ENCODE data around the gene TGFBR3L. TPM values are rescaled to one million over a fixed set of nuclear protein-coding genes. Genes with fewer than 3 reads are reported as not detected.
"Not testable (repeated sequence)": the region's sequence is repeated elsewhere in the genome, so short reads cannot be mapped to it uniquely, and the experiment has no call there.

Gene TGFBR3L
- total and polyA plus RNA-seq, 2 experiments from 2014 or later: 1.7 to 7.0 TPM

GRCh38 chr19:7918062-7918614, 3.5 kb downstream of the TGFBR3L start:
- H3K27me3 Mint-ChIP-seq (ENCODE audit: insufficient read depth, low read depth, poor library complexity): peaks cover 49% of the 10 kb centered on the region
- TF ChIP-seq CTCF (conservative IDR thresholded peaks at IDR 0.05; ENCODE audit: low read depth in 2 of 2): peak in 1 of 2 experiments; percentile 5; a peak in 1 of 4 replicates
- not testable (repeated sequence) for H3K79me2 ChIP-seq (replicated peaks; ENCODE audit: insufficient read depth); H3K36me3 Mint-ChIP-seq (ENCODE audit: low read depth); H3K9me2 ChIP-seq (ENCODE audit: insufficient read depth); H3K27ac ChIP-seq (ENCODE audit: low read depth); ATAC-seq; H3K27ac Mint-ChIP-seq; H4K20me1 ChIP-seq (replicated peaks; ENCODE audit: insufficient read depth); H3K36me3 ChIP-seq (ENCODE audit: insufficient read depth); H3K4me1 ChIP-seq (ENCODE audit: insufficient read depth); H3K9me3 Mint-ChIP-seq; DNase-seq (ENCODE audit: low spot score)
- peak overlapping the region; percentile 86 for H2AFZ ChIP-seq
- H3K4me1 Mint-ChIP-seq: peaks cover 15% of the 10 kb centered on the region
- peak overlapping the region; percentile 91 for H3K4me2 ChIP-seq
- peaks cover 57% of the 10 kb centered on the region for H3K27me3 ChIP-seq (ENCODE audit: insufficient read depth)
- H3F3A ChIP-seq (replicated peaks; ENCODE audit: low read depth): peaks cover 26% of the 10 kb centered on the region
- H3K4me3 ChIP-seq: peak overlapping the region; percentile 64
- H3K4me3 Mint-ChIP-seq: peak overlapping the region; percentile 67

- Histone ChIP-seq H3K4me2 (peak overlapping the region; percentile 91), H3K4me3 (peak overlapping the region; percentile 64; the same call in 1 of the 2 replicates), H4K20me1 (replicated peaks; ENCODE audit: insufficient read depth) (peaks cover 9% of the 10 kb centered on the region; the same call in 1 of the 2 replicates), H3K79me2 (replicated peaks; ENCODE audit: insufficient read depth) (no peaks in the 10 kb centered on the region), H2AFZ (no peak overlapping the region), H3K27ac (ENCODE audit: low read depth) (no peak overlapping the region), H3F3A (replicated peaks; ENCODE audit: low read depth) (peaks cover 26% of the 10 kb centered on the region), H3K27me3 (ENCODE audit: insufficient read depth) (peaks cover 55% of the 10 kb centered on the region), H3K9me2 (ENCODE audit: insufficient read depth) (no peaks in the 10 kb centered on the region), H3K4me1 (ENCODE audit: insufficient read depth) (no peaks in the 10 kb centered on the region; the same call in 1 of the 2 replicates), H3K36me3 (ENCODE audit: insufficient read depth) (no peaks in the 10 kb centered on the region)
- ATAC-seq (no peak), DNase-seq (ENCODE audit: low spot score) (no peak)
- Mint-ChIP-seq H3K4me3 (peak overlapping the region; percentile 74; the same call in 2 of the 3 replicates), H3K36me3 (ENCODE audit: low read depth) (peaks cover 10% of the 10 kb centered on the region; the same call in 1 of the 3 replicates), H3K27me3 (ENCODE audit: insufficient read depth, low read depth, poor library complexity) (peaks cover 51% of the 10 kb centered on the region), H3K27ac (no peak overlapping the region), H3K4me1 (peaks cover 15% of the 10 kb centered on the region), H3K9me3 (peaks cover 2% of the 10 kb centered on the region; the same call in 1 of the 3 replicates)
- TF ChIP-seq REST (IDR thresholded peaks at IDR 0.05; ENCODE audit: unreplicated experiment): no peak
- no peak for TF ChIP-seq CTCF (conservative IDR thresholded peaks at IDR 0.05; ENCODE audit: low read depth in 2 of 2)
- no peak for TF ChIP-seq EZH2 (IDR thresholded peaks at IDR 0.05; ENCODE audit: low read depth, unreplicated experiment)
- TF ChIP-seq CREB1 (CRISPR knock-in tag; IDR thresholded peaks at IDR 0.05; ENCODE audit: low read depth): no peak
- no peak for TF ChIP-seq NANOG (IDR thresholded peaks at IDR 0.05; ENCODE audit: borderline replicate concordance)
Observed at GRCh38 chr19:7918615-7919421, 4.2 kb downstream of the TGFBR3L start.

Data from GM23338 (cell line).